Stimulated activated CD4-positive, alpha-beta T cell treated with anti-CD3 and anti-CD28 coated beads, Interleukin-4, amount 100 ng/mL, for 48 hours (primary cell): ENCODE data around the gene CAMK2G.
"Not testable (repeated sequence)": the region's sequence is repeated elsewhere in the genome, so short reads cannot be mapped to it uniquely, and the experiment has no call there.

ENCODE experiments used
- DNase-seq, 2 donors: peaks; one replicate each; pipeline ENCODE4 v3.0.0-alpha.2; 2020; ENCODE audit warnings: low read depth in 2 of 2

The CAMK2G gene

DNA sequence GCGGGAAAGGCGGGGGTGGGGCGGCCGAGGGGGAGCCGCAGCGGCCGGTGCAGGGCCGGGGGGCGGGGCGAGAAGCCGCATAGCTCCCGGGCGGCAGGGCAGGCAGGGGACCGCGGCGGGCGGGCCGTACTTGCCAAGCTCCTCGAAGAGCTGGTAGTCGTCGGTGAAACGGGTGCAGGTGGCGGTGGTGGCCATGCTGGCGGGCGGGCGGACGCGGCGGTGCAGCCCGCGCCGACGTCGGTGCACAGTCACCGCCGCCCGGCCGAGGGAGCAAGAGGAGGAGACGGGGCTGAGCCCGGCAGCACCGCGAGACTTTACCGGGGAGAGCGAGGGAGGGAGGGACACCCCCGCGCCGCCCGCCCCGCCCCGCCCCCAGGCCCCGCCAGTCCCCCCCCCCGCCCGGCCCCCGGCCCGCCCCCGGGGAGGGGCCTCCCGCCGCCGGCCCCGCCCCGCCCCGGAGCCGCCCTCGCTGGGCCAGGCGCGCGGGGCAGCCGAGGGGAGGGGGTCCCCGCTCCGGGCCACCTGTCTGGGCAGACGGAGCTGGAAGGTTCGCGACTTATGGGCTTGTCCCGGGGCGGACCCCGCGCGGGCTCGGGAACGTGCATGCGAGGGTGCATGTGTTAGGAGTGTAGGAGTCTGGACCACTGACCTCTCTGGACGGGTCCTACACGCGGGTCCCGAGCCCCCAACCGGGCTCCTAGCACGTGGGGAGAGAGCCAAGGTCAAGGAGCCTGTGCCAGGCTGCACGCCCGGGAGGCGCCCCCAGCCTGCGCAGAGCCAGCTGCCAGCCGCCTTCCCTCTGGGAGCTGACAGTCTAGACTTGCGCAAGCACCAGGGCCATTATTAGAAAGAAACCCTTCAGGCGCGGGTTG is at the start of gene CAMK2G:
Gene CAMK2G (minus strand): TSS at position 289 of the 872 bp plus-strand sequence. CDS start 94 bp downstream, at position 195.
- DNase-seq, result peak; percentile 65 to 76

DNA sequence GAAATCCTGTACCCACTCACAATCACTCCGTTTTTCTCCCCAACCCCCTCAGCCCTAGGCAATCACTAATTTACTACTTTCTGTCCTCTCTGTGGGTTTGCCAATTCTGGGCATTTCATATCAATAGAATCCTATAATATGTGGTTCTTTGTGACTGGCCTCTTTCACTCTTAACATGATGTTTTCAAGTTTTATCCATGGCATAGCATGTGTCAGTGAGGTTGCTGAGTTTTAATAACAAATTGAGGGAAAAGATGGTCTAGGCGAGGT is 48.4 kb upstream of the CAMK2G start:
- no peak for DNase-seq

- no peak for DNase-seq
These were observed 47.9 kb upstream of the CAMK2G start for GRCh38 chr10:73922007-73922863.

DNA sequence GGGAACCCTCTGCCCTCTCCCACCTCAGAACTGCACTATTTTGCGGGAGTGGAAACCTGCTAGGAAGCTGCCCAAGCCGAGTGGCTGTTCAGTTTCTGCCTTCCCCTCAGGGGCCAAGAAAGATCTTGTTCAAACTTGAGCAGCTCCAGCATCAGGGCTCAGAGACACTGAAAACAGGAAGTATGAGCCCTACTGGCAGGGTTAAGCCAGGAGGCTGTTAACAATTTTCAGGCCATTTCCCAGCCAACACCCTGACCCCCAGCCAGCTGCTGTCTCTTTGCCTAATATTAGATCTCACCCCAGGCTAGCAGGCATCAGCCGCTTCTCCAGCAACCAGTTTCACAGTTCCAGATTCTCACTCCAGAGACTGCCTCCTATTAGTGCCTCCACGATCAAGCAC is 45.7 kb upstream of the CAMK2G start:
- DNase-seq, result no peak

- not testable (repeated sequence) for DNase-seq
These were observed 45.1 kb upstream of the CAMK2G start for GRCh38 chr10:73919481-73919880.

- DNase-seq, result no peak
These were observed 43.4 kb upstream of the CAMK2G start for GRCh38 chr10:73917566-73918305.

- no peak for DNase-seq
These were observed 42.6 kb upstream of the CAMK2G start for GRCh38 chr10:73916761-73917470.

GRCh38 chr10:73915206-73915851 is 41.0 kb upstream of the CAMK2G start:
- DNase-seq, result no peak

GRCh38 chr10:73914036-73914435 is 39.7 kb upstream of the CAMK2G start:
- no peak for DNase-seq

DNA sequence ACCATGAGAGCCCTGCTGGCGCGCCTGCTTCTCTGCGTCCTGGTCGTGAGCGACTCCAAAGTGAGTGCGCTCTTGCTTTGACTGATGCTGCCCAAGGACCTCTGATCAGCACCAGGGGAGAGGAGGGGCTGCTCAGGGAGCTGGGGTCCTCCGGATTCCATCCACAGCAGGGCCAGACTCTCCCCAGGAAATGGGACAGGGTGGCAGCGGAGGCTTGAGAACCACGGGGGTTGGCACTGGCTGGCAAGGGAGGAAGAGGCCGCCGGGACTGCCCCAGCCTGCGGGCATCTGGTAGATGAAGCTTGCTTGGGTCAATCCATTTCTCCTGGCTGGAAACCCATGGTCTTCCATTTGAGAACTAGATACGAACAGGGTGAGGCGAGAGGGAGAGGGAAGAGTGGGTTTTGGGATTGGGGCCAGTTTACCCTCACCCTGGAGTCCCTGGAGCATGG is 37.2 kb upstream of the CAMK2G start:
- no peak for DNase-seq

DNA sequence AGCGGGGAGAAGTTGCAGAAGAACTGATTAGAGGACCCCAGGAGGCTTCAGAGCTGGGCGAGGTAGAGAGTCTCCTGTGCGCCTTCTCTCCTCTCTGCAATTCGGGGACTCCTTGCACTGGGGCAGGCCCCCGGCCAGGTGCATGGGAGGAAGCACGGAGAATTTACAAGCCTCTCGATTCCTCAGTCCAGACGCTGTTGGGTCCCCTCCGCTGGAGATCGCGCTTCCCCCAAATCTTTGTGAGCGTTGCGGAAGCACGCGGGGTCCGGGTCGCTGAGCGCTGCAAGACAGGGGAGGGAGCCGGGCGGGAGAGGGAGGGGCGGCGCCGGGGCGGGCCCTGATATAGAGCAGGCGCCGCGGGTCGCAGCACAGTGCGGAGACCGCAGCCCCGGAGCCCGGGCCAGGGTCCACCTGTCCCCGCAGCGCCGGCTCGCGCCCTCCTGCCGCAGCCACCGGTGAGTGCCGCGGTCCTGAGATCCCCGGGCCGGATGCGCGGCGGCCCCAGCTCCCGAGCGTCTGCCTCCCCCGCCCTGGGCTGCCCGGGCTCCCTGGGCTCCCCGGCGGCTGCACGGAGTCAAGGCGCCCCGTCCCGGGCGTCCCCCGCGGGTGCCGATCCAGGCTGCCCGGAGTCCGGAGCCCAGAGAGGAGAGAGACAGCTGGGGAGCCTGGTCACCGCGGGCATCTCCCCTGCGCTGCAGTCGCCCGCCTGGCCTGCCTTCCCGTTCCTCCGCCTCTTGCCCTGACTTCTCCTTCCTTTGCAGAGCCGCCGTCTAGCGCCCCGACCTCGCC is 36.6 kb upstream of the CAMK2G start, which contains the start of gene PLAU:
Gene PLAU (plus strand): TSS at position 369 of the 789 bp plus-strand sequence. CDS start 424 bp downstream, outside the sequence.
- peak; percentile 25 to 27 for DNase-seq

- no peak for DNase-seq
These were observed 36.0 kb upstream of the CAMK2G start for GRCh38 chr10:73910401-73910763.

GRCh38 chr10:73909540-73910115 is 35.3 kb upstream of the CAMK2G start:
- no peak for DNase-seq

DNA sequence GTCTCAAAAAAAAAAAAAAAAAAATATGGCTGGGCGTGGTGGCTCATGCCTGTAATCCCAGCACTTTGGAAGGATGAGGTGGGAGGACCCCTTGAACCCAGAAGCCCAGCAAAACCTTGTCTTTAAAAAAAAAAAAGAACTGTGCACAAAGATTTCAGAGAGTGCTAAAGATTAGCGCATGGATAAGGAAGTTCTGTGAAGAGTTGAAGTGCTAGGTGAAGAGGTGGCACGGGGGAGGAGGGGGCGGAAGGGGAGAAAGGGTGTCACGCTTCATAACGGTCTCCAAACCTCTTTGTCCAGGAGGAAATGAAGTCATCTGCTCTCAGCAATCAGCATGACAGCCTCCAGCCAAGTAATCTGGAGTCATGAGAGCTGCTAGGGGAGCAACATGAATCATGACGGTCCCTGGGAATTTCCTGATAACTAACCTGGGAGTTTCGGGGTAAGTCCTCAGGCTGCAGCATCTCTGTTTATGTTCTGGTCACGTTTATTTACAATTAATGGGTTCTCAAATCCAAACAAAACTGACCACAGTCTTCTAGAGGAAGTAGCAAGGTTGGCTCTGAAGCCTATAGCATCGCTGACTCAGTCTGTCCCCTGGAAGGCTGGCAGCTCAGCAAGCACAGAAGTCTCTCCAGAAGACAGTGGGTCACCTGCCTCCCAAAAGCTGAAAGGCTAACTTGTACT is 34.6 kb upstream of the CAMK2G start:
- peak; percentile 28 to 48 for DNase-seq

DNA sequence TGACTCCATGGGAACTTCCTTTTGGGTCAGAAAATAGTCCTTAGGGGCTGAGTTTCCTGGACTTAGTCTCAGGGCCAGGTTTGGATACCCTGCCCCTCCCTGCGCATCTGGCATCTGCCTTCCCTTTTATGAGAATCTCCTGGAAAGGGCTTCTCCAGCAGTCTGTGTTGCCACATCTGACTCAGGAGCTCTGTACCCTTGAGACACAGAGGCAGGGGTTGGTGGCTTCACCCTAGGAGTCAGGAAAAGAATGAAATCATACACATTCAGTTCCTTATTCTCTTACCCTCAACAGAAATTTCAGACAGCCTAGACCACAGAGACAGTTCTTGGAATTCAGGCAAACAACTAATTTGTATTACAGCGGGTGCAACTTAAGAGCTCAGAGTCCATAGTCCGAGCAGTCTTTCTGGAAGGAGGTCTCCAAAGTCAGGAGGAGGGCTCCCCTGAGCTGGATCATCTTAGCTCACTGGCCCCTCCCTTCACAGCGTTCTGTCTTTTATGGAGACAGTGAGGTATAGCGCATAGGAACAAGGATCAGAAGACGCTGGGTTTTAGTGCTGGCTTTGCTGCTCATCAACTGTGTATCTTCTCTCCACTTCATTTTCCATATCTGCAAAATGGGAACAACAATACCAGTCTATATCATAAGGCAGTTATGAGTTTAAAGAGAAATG is 33.6 kb upstream of the CAMK2G start:
- DNase-seq, result no peak

DNA sequence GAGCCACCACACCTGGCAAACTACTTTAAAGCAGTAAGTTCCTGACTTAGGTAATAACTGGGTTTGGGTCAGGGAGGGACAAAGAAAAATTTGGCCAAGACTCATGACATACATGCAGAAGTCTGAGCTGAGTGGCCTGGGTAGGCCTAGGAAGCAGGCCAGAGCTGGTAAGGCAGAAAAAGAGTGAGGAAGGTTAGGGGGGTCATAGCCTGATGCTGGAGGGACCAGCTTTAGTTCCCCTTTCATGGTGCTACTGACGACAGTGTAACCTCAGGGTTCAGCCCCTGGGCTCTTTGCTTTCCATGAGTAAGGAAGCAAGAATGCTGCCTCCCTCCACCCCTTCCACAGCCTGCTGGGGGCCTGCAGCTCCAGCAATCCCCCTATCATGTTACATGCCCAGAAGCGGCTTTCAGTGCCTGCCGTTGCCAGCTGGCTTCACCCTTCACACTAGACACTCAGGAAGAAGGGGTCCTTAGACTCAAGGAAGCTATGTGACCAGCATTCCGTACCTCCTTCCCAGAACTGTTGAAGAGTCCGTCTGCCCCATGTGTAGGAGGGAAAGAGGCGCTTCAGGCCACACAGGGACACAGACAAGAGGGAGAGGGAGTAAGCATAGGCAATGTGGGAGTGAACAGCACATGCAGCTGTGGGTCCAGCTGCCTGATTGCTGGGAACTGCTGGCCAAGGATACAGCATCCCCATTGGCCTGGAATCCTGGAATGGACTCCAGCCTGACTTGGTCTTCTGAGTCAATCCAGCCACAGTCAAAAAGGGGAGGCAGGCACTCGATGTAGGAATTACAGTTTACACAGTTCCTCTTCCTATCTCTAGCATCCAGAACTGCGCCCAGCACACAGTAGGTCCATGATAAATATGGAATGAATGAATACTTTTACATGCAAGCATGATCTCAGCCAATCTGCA is 32.4 kb upstream of the CAMK2G start:
- DNase-seq, result no peak

- DNase-seq, result no peak
These were observed 31.1 kb upstream of the CAMK2G start for GRCh38 chr10:73905256-73906020.
